Testis (tissue), 3 donors: Measurements from ENCODE around the gene CCDC97. TPM values are rescaled to one million over a fixed set of nuclear protein-coding genes. Genes with fewer than 3 reads are reported as not detected.

ENCODE experiments used
- DNase-seq: peaks from one replicate; pipeline ENCODE4 v3.0.0-alpha.2; 2019
- H3K27ac ChIP-seq, 2 donors: fragments of 200-600 bp; sonication (generic); one replicate each; pipeline ENCODE4 v1.5.1; 2019
- H3K27me3 ChIP-seq: fragments of 200-600 bp; sonication (generic); one replicate; pipeline ENCODE4 v1.5.1; 2019
- H3K36me3 ChIP-seq: fragments of 200-600 bp; sonication (generic); one replicate; pipeline ENCODE4 v1.5.1; 2017; ENCODE audit warnings: low read depth; ENCODE audit errors: missing control alignments
- H3K4me1 ChIP-seq: fragments of 200-600 bp; sonication (generic); one replicate; pipeline ENCODE4 v1.5.1; 2019
- H3K4me3 ChIP-seq, 2 donors: fragments of 200-600 bp; sonication (generic); one replicate each; pipeline ENCODE4 v1.5.1; 2017 to 2019
- H3K9me3 ChIP-seq: fragments of 200-600 bp; sonication (generic); one replicate; pipeline ENCODE4 v1.5.1; 2017
- CTCF ChIP-seq, 3 experiments: fragments of 450-650 bp in 2 of 3; fragments of 200-600 bp in 1 of 3; sonication (generic) in 1 of 3; IDR thresholded peaks; one replicate each; pipeline ENCODE4 v1.5.1; 2016 to 2019; ENCODE audit warnings: antibody characterized with exemption in 3 of 3, mild to moderate bottlenecking in 2 of 3, moderate library complexity in 1 of 3
- POLR2A ChIP-seq: fragments of 450-650 bp; IDR thresholded peaks from one replicate; pipeline ENCODE4 v1.6.1; 2017; ENCODE audit warnings: antibody characterized with exemption, mild to moderate bottlenecking, moderate library complexity
- WGBS, 2 donors: methylation state at CpG; one replicate each; pipeline ENCODE4 v1.1.5; 2018; 5-methylcytosine and 5-hydroxymethylcytosine counted together
- intact Hi-C: fragments of 100-400 bp; cut with DNase I; formaldehyde crosslinking; loops from one replicate; pipeline ENCODE4 v1.15.1; 2023; ENCODE audit warnings: low total_unique reads
- polyA plus RNA-seq: library from polyadenylated mRNA; stranded (reverse); fragments of 350-450 nt; fragmentation: Illumina TruSeq; extraction: RNeasy Lipid Tissue Mini Kit (QIAGEN cat#74804); gene quantifications from one replicate; pipeline ENCODE4 v1.2.3, GENCODE V29; 2014; ENCODE audit warnings: low read depth, low replicate concordance; ENCODE audit not compliant: insufficient read depth
- total RNA-seq, 2 donors: library from RNA; depleted of rRNA; stranded (reverse); fragments of >200 nt; gene quantifications; one replicate each; pipeline ENCODE4 v1.2.3, GENCODE V29; 2016

CCDC97 gene
- total and polyA plus RNA-seq, 3 donors from 2014 or later = 36.2 to 57.8 (median 40.2) TPM

GRCh38 chr19:41355035-41355434 is 45.1 kb downstream of the CCDC97 start:
- WGBS, 2 donors = 79 to 96% methylated on average over 1 of the region's 1 CpG
- intact Hi-C loops = no loop called here
- no peaks in the 10 kb centered on the region for H3K9me3 ChIP-seq
- no peak for DNase-seq
- H3K27ac ChIP-seq = no peak overlapping the region
- H3K4me1 ChIP-seq = peaks cover 8% of the 10 kb centered on the region
- no peaks in the 10 kb centered on the region for H3K27me3 ChIP-seq
- TF ChIP-seq CTCF (IDR thresholded peaks at IDR 0.05) (no peak), POLR2A (no peak)
- H3K4me3 ChIP-seq = no peak overlapping the region
- H3K36me3 ChIP-seq = no peaks in the 10 kb centered on the region

GRCh38 chr19:41355802-41356201 is 45.8 kb downstream of the CCDC97 start:
- intact Hi-C loops = no loop called here
- Histone ChIP-seq H3K27me3 (no peaks in the 10 kb centered on the region), H3K4me3 (no peak overlapping the region), H3K27ac (no peak overlapping the region), H3K9me3 (no peaks in the 10 kb centered on the region), H3K36me3 (no peaks in the 10 kb centered on the region), H3K4me1 (peaks cover 4% of the 10 kb centered on the region)
- TF ChIP-seq CTCF (IDR thresholded peaks at IDR 0.05) (no peak), POLR2A (no peak)
- no peak for DNase-seq
- 82 to 86% methylated on average over 3 of the region's 3 CpGs for WGBS, 2 donors

GRCh38 chr19:41356984-41357739 is 47.2 kb downstream of the CCDC97 start:
- DNase-seq = no peak
- intact Hi-C loops = no loop called here
- Histone ChIP-seq H3K36me3 (no peaks in the 10 kb centered on the region), H3K4me1 (peaks cover 1% of the 10 kb centered on the region), H3K27me3 (no peaks in the 10 kb centered on the region), H3K9me3 (no peaks in the 10 kb centered on the region), H3K4me3 (no peak overlapping the region), H3K27ac (no peak overlapping the region)
- TF ChIP-seq CTCF (IDR thresholded peaks at IDR 0.05) (no peak), POLR2A (no peak)
- WGBS, 2 donors = 78 to 87% methylated on average over 10 to 11 of the region's 11 CpGs

GRCh38 chr19:41357746-41358145 is 47.8 kb downstream of the CCDC97 start:
- Histone ChIP-seq H3K9me3 (no peaks in the 10 kb centered on the region), H3K27me3 (no peaks in the 10 kb centered on the region), H3K27ac (no peak overlapping the region), H3K4me1 (no peaks in the 10 kb centered on the region), H3K36me3 (no peaks in the 10 kb centered on the region), H3K4me3 (no peak overlapping the region)
- DNase-seq = no peak
- 92 to 93% methylated on average over 13 of the region's 13 CpGs for WGBS, 2 donors
- TF ChIP-seq POLR2A (no peak), CTCF (IDR thresholded peaks at IDR 0.05) (no peak)
- intact Hi-C loops = no loop called here

- TF ChIP-seq POLR2A (no peak), CTCF (IDR thresholded peaks at IDR 0.05) (no peak)
These were observed 49.8 kb downstream of the CCDC97 start for GRCh38 chr19:41359741-41360140.

More at GRCh38 chr19:41359741-41360140, 49.8 kb downstream of the CCDC97 start:
- WGBS, 2 donors = 92 to 94% methylated on average over 1 of the region's 1 CpG
- H3K36me3 ChIP-seq = no peaks in the 10 kb centered on the region
- no peak overlapping the region for H3K4me3 ChIP-seq
- H3K27me3 ChIP-seq = no peaks in the 10 kb centered on the region
- no peak for DNase-seq
- intact Hi-C loops = no loop called here
- peaks cover 4% of the 10 kb centered on the region for H3K4me1 ChIP-seq
- no peak overlapping the region for H3K27ac ChIP-seq
- H3K9me3 ChIP-seq = no peaks in the 10 kb centered on the region
